Neural cell (in vitro differentiated cells): ENCODE data around the gene RASGRP2. TPM values are rescaled to one million over a fixed set of nuclear protein-coding genes. Genes with fewer than 3 reads are reported as not detected.
A peak's percentile ranks its signal among the peaks of the same experiment; 100 is the strongest.

ENCODE experiments used
- H2AFZ ChIP-seq: fragments of 200-600, 300-800 bp; sonication (generic), shearing (Covaris generic); 2 replicates; pipeline ENCODE4 v1.6.0; 2014; ENCODE audit warnings: low read depth, mild to moderate bottlenecking, antibody characterized with exemption, low read length, moderate library complexity
- H3F3A ChIP-seq: fragments of 200-600 bp; shearing (Covaris generic); 2 replicates; pipeline ENCODE4 v1.6.1; 2016; ENCODE audit warnings: mild to moderate bottlenecking, moderate library complexity, mixed read lengths, antibody characterized with exemption, low read length; ENCODE audit not compliant: insufficient read depth, poor library complexity, severe bottlenecking
- H3K27ac ChIP-seq: fragments of 200-600, 300-800 bp; sonication (generic), shearing (Covaris generic); 2 replicates; pipeline ENCODE4 v1.5.1; 2014; ENCODE audit warnings: mild to moderate bottlenecking, low read length, moderate library complexity
- H3K27me3 ChIP-seq: fragments of 300-800, 200-600 bp; sonication (generic), shearing (Covaris generic); 2 replicates; pipeline ENCODE4 v1.6.0; 2014; ENCODE audit warnings: mild to moderate bottlenecking, low read depth, low read length, moderate library complexity; ENCODE audit not compliant: insufficient read depth
- H3K36me3 ChIP-seq: fragments of 300-800, 200-600 bp; sonication (generic), shearing (Covaris generic); 2 replicates; pipeline ENCODE4 v1.5.1; 2014; ENCODE audit warnings: mild to moderate bottlenecking, antibody characterized with exemption, low read length, moderate library complexity; ENCODE audit not compliant: insufficient read depth
- H3K4me2 ChIP-seq: fragments of 300-800, 200-600 bp; sonication (generic), shearing (Covaris generic); 2 replicates; pipeline ENCODE4 v1.6.0; 2014; ENCODE audit warnings: mild to moderate bottlenecking, low read length
- H3K4me3 ChIP-seq: fragments of 300-800, 200-600 bp; sonication (generic), shearing (Covaris generic); 2 replicates; pipeline ENCODE4 v1.5.1; 2014; ENCODE audit warnings: mild to moderate bottlenecking, low read length, moderate library complexity
- H3K79me2 ChIP-seq: fragments of 200-600 bp; shearing (Covaris generic); replicated peaks from 2 replicates; pipeline ENCODE4 v1.6.0; 2014; ENCODE audit warnings: mild to moderate bottlenecking, low read length, moderate library complexity; ENCODE audit not compliant: insufficient read depth
- H3K9ac ChIP-seq: fragments of 300-800, 200-600 bp; sonication (generic), shearing (Covaris generic); 2 replicates; pipeline ENCODE4 v1.6.1; 2016; ENCODE audit warnings: mild to moderate bottlenecking, low read length, mixed read lengths
- H3K9me2 ChIP-seq: fragments of 200-600 bp; shearing (Covaris generic); 2 replicates; pipeline ENCODE4 v1.6.1; 2016; ENCODE audit warnings: mild to moderate bottlenecking, low read length, mixed read lengths; ENCODE audit not compliant: insufficient read depth
- H3K9me3 ChIP-seq: fragments of 200-600, 300-800 bp; sonication (generic), shearing (Covaris generic); 2 replicates; pipeline ENCODE4 v1.6.1; 2016; ENCODE audit warnings: mild to moderate bottlenecking, mixed run types, low read length, moderate library complexity, mixed read lengths
- H4K20me1 ChIP-seq: fragments of 200-600 bp; shearing (Covaris generic); 2 replicates; pipeline ENCODE4 v1.6.1; 2016; ENCODE audit warnings: mild to moderate bottlenecking, mixed run types; ENCODE audit not compliant: insufficient read depth
- EP300 ChIP-seq: fragments of 450-650 bp; conservative IDR thresholded peaks from 2 replicates; pipeline ENCODE4 v1.6.1; 2014; ENCODE audit warnings: antibody characterized with exemption, mild to moderate bottlenecking, moderate library complexity; ENCODE audit not compliant: poor library complexity, severe bottlenecking
- EZH2 ChIP-seq: fragments of 200-600, 300-800 bp; shearing (Covaris generic), sonication (generic); IDR thresholded peaks from 2 replicates; pipeline ENCODE4 v1.6.1; 2014; ENCODE audit warnings: antibody characterized with exemption, low read length, borderline replicate concordance, mild to moderate bottlenecking; ENCODE audit not compliant: insufficient read depth, poor library complexity, severe bottlenecking
- MXI1 ChIP-seq: fragments of 450-650 bp; conservative IDR thresholded peaks from 2 replicates; pipeline ENCODE4 v1.6.1; 2014; ENCODE audit warnings: antibody characterized with exemption, mild to moderate bottlenecking; ENCODE audit not compliant: poor library complexity, severe bottlenecking
- POLR2AphosphoS5 ChIP-seq: IDR thresholded peaks from 2 replicates; pipeline ENCODE4 v1.6.1; 2012
- RAD21 ChIP-seq: fragments of 450-650 bp; conservative IDR thresholded peaks from 2 replicates; pipeline ENCODE4 v1.6.1; 2014; ENCODE audit warnings: antibody characterized with exemption, mild to moderate bottlenecking, moderate library complexity
- SMC3 ChIP-seq: fragments of 450-650 bp; conservative IDR thresholded peaks from 2 replicates; pipeline ENCODE4 v1.6.1; 2014; ENCODE audit warnings: antibody characterized with exemption, mild to moderate bottlenecking, moderate library complexity; ENCODE audit not compliant: poor library complexity
- TAF1 ChIP-seq: IDR thresholded peaks from 2 replicates; pipeline ENCODE4 v1.6.1; 2012; ENCODE audit warnings: low read depth
- polyA plus RNA-seq: library from polyadenylated mRNA; depleted of rRNA; stranded (reverse); fragments of >200 nt; gene quantifications from 2 replicates; pipeline ENCODE4 v1.2.3, GENCODE V29; 2014
- TF ChIP-seq, protein P1 (sequence below): fragments of 450-650 bp; IDR thresholded peaks from 2 replicates; pipeline ENCODE4 v1.5.1; 2014; ENCODE audit warnings: antibody characterized with exemption, mild to moderate bottlenecking, moderate library complexity; ENCODE audit not compliant: poor library complexity, severe bottlenecking
- TF ChIP-seq, protein P2 (sequence below): IDR thresholded peaks from 2 replicates; pipeline ENCODE4 v1.6.1; 2012; ENCODE audit warnings: borderline replicate concordance

RASGRP2 gene
- polyA plus RNA-seq, 1 donor from 2014 or later: 4.5 TPM

DNA sequence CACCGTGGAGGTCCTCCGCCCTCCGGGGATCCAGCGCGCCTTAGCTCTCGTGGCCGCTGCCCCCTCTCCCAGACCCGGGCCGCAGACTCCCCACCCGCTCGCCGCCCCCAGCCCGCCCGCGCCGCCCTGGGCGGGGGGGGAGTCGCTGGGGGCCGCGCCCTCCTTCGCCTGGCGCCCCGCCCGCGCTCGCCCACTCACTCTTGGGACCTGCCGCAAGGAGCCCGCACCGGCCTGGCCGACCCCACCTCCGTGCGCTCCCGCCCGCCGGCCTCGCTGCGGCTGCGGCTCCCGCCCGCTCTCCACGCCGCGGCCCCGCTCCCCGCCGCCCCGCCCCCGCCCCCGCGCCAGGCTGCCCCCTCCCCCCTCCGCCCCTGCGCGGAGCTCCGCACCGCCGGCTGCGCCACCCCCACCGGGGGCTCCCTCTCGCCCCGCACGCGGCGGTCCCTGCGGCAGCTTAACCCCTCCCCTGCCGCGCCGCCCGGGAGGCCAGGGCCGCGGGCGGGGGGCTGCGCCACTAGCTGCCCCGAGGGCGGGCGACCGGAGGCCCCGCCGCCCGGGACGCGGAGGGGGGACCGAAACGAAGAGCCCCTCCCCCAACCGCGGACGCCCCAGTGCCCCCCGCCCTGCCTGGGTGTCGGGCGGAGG, 724 bp upstream of the RASGRP2 start:
- Histone ChIP-seq H3K9ac (peak overlapping the region; percentile 61), H2AFZ (no peak overlapping the region)
- peak; percentile 13 for TF ChIP-seq POLR2AphosphoS5
- no peak for TF ChIP-seq SMC3

DNA sequence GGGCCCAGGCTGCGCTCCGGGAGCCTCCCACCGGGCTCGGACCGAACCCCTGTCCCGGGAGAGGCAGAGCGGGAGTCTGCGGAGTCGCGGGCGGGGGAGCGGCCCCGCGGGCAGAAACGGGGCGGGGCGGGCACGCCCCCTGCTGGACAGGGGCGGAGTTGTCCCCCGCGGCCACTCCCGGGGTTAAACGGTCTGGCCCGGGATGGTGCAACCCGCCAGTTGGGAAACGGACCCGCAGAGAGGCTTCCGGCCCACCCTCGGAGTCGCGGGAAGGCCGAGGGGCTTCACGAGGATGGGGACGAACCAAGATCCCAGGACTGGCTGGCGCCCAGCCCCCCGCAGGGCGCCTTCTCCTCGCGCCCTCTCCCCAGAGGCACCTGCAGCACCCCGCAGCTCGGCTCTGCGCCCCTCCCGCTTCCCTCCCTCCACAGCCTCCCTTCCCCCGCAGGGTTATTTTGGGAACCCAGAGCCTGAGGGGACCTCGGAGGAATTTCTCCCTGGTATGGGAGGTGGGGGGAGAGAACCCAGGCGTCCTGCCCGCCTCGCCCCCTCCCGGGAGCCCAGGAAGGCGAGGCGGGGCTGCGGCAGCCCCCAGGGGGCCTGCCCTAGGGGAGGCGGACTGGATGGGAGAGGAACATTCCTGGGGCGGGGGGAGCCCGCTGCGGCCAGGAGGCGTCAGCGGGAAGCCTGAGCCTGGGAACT, 902 bp downstream of the RASGRP2 start:
- H3K27ac ChIP-seq: no peak overlapping the region
- H3K36me3 ChIP-seq: no peaks in the 10 kb centered on the region
- no peaks in the 10 kb centered on the region for H3K9me3 ChIP-seq
- H3F3A ChIP-seq: no peaks in the 10 kb centered on the region
- TF ChIP-seq, protein P1, sequence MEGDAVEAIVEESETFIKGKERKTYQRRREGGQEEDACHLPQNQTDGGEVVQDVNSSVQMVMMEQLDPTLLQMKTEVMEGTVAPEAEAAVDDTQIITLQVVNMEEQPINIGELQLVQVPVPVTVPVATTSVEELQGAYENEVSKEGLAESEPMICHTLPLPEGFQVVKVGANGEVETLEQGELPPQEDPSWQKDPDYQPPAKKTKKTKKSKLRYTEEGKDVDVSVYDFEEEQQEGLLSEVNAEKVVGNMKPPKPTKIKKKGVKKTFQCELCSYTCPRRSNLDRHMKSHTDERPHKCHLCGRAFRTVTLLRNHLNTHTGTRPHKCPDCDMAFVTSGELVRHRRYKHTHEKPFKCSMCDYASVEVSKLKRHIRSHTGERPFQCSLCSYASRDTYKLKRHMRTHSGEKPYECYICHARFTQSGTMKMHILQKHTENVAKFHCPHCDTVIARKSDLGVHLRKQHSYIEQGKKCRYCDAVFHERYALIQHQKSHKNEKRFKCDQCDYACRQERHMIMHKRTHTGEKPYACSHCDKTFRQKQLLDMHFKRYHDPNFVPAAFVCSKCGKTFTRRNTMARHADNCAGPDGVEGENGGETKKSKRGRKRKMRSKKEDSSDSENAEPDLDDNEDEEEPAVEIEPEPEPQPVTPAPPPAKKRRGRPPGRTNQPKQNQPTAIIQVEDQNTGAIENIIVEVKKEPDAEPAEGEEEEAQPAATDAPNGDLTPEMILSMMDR: peak; percentile 65
- TF ChIP-seq MXI1 (no peak), POLR2AphosphoS5 (no peak), SMC3 (peak; percentile 60), EP300 (no peak), TAF1 (no peak), RAD21 (peak; percentile 47), EZH2 (no peak)
- TF ChIP-seq, protein P2, sequence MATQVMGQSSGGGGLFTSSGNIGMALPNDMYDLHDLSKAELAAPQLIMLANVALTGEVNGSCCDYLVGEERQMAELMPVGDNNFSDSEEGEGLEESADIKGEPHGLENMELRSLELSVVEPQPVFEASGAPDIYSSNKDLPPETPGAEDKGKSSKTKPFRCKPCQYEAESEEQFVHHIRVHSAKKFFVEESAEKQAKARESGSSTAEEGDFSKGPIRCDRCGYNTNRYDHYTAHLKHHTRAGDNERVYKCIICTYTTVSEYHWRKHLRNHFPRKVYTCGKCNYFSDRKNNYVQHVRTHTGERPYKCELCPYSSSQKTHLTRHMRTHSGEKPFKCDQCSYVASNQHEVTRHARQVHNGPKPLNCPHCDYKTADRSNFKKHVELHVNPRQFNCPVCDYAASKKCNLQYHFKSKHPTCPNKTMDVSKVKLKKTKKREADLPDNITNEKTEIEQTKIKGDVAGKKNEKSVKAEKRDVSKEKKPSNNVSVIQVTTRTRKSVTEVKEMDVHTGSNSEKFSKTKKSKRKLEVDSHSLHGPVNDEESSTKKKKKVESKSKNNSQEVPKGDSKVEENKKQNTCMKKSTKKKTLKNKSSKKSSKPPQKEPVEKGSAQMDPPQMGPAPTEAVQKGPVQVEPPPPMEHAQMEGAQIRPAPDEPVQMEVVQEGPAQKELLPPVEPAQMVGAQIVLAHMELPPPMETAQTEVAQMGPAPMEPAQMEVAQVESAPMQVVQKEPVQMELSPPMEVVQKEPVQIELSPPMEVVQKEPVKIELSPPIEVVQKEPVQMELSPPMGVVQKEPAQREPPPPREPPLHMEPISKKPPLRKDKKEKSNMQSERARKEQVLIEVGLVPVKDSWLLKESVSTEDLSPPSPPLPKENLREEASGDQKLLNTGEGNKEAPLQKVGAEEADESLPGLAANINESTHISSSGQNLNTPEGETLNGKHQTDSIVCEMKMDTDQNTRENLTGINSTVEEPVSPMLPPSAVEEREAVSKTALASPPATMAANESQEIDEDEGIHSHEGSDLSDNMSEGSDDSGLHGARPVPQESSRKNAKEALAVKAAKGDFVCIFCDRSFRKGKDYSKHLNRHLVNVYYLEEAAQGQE: no peak
- no peaks in the 10 kb centered on the region for H4K20me1 ChIP-seq
- H3K9ac ChIP-seq: peak overlapping the region; percentile 12
- peaks cover 49% of the 10 kb centered on the region for H3K27me3 ChIP-seq
- H2AFZ ChIP-seq: no peak overlapping the region
- H3K79me2 ChIP-seq: no peaks in the 10 kb centered on the region
- H3K4me2 ChIP-seq: no peak overlapping the region
- H3K4me3 ChIP-seq: peak overlapping the region; percentile 59
- no peaks in the 10 kb centered on the region for H3K9me2 ChIP-seq

More for the DNA sequence above, 724 bp upstream of the RASGRP2 start:
- Histone ChIP-seq H3K4me3 (peak overlapping the region; percentile 65), H3K79me2 (no peaks in the 10 kb centered on the region), H3K27me3 (peaks cover 49% of the 10 kb centered on the region), H3F3A (no peaks in the 10 kb centered on the region), H3K27ac (no peak overlapping the region), H3K9me3 (no peaks in the 10 kb centered on the region), H3K36me3 (no peaks in the 10 kb centered on the region), H4K20me1 (no peaks in the 10 kb centered on the region), H3K9me2 (no peaks in the 10 kb centered on the region), H3K4me2 (peak overlapping the region; percentile 62)
